ENCODE results near the gene P2RX4.
"Not testable (repeated sequence)": the region's sequence is repeated elsewhere in the genome, so short reads cannot be mapped to it uniquely, and the experiment has no call there.

Gene P2RX4

DNA sequence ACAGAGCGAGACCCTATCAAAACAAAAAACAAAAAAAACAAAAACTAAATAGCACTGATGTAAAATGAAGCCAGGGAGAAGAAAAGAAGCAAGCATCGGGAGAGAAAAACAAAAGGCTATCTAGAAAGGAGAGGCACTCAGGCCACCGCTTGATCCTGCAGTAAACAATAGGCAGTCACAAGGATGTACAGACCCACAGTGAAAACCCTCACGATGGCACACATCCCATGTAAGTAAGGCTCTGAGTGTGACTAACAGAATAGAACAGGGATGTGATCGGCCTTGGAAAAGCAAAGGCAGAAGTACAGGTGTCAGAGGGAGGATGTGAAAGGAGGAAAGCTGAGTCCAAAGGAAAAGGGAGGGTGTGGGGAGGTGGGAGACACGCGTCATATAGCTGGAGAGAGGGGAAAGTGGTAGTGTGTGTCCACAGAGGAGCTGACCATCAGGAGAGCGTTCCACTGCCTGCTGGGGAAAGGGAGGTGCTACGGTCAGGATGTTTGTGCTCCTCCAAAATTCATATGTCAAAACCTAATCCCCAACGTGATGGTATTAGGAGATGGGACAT lies 55.1 kb downstream of the P2RX4 start:
- DNase-seq (ENCODE audit: low read depth in 3 of 3, low spot score in 1 of 3) = no peak

DNA sequence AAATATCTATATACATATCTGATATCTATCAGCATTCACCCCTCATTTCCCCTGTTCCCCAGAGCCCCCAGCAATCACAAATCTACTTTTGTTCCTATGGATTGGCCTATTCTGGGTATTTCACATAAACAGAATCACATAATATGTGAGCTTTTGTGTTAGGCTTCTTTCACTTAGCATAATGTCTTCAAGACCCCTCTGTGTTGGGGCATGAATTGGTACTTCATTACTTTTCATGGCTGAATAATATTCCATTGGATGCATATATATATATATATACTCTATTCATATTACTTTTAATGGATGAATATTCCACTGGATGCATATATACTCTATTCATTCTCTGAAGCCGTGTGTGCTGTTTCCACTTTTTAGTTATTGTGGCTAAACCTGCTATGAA lies 57.9 kb downstream of the P2RX4 start:
- no peak for DNase-seq (ENCODE audit: low read depth in 3 of 3, low spot score in 1 of 3)

DNA sequence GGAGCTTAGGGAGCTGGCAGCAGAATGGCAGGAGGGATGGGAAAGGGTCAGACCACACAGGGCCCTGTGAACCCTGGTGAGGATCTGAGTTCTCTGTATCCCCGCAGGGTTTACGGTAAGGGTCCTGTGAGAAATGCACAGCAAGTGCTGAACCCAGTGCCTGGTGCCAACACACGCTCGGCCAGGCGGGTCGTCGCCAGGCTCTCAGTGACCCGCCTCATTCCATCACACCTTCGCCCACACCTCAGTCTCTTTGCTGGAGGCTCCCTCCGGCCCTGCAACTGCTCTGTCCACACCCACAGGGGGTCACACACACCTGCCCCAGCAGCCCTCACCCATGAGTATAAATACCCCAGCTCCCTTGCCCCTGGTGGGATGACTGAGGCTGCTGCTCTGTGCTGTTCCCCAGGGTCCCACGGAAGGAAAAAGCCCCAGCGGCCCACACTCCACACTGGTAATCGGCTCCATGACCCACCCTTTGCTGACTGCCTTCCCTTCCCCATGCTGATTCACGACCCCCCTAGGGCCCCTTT lies 63.5 kb downstream of the P2RX4 start:
- DNase-seq (ENCODE audit: low read depth in 3 of 3, low spot score in 1 of 3) = no peak

DNA sequence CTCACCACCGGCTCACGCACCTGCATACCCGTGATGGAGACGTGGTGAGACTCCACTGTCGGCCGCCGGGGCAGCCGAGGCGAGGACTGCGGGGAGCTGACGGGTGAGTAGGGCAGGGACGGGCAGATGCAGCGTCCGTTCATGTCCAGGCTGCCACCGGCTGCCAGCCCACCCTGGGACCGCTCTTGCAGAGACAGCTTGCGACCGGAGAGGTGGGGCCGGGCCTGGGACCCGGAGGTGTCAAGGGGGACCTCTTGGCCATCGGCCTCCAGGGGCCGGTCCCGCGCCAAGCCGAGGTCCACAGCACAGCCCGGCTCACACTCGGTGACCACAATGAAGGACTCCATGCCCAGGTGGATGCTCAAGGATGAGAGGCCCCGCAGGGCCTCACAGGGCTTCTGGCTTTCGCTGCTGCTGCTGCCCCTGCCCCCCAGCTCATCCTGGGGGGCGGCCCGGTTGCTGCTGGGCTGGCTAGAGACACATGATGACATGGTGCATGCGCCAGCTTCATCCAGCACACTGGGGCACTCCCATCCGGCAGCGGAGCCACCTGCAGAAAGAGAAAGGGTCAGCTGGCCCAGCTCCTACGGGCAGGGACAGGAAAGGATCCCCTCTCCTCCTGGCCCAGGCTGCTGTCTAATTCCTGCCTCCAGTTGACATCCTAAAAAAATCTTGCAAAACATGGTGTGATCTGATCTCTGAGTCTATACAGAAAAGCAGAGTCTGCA lies 64.3 kb downstream of the P2RX4 start:
- DNase-seq (ENCODE audit: low read depth in 3 of 3, low spot score in 1 of 3) = no peak

DNA sequence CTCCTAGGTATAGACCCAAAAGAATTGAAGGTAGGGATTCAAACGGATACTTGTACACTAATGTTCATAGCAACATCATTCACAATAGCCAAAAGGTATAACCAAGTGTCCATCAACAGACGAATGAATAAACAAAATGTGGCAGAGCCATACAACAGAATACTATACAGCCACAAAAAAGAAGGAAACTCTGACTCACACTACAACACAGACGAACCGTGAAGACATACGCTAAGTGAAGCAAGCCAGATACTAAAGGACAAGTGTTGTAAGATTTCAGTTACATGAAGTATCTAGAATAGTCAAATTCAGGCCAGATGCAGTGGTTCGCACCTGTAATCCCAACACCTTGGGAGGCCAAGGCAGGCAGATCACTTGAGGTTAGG lies 67.4 kb downstream of the P2RX4 start:
- no peak for DNase-seq (ENCODE audit: low read depth in 3 of 3, low spot score in 1 of 3)

DNA sequence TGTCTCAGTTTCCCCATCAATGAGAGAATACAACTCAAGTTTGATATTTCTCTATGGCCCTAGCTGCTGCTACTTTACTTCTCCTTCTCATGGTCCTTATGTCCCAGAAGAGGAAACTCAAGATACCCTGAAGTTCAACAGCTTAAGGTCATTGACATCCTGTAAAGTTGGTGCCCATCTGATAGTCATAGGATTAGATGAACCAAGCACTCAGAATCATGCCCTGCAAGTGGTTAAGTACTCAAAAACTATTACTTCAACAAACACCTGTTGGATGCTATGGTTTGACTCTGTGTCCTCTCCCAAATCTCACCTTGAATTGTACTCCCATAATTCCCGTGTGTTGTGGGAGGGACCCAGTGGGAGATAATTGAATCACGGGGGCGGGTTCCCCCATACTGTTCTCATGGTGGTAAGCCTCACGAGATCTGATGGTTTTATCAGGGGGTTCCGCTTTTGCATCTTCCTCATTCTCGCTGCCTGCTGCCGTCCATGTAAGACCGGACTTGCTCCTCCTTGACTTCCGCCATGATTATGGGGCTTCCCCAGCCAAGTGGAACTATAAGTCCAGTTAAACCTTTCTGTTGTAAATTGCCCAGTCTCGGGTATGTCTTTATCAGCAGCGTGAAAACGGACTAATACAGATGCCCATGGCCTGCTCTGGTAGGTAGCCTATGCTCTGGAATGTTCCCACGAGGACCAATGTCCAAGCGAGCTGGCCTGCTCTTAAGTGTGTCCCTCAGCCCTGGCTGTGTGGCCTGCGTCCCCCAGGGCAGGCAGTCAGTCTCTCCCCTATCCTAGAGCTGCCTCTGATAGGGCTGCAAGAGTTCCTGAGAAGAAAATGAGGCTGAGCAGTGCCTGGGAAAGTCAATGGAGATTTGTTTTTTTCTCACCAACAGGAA lies 68.5 kb downstream of the P2RX4 start:
- no peak for DNase-seq (ENCODE audit: low read depth in 3 of 3, low spot score in 1 of 3)

DNA sequence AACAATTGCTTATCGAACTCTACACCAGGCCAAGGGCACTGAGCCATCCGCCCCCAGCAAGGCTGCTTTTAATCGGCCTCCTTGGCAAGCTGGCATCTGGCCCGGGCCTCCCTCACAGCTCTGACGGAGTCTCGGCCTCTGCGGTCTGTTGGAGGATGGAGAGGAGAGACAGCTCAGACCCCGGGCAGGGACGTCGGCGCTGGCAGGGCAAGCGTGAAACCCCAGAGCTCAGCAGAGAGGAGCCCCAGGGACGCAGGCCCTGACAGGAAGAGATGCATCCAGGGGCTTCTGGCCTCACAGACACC lies 69.1 kb downstream of the P2RX4 start:
- DNase-seq (ENCODE audit: low read depth in 3 of 3, low spot score in 1 of 3) = no peak

DNA sequence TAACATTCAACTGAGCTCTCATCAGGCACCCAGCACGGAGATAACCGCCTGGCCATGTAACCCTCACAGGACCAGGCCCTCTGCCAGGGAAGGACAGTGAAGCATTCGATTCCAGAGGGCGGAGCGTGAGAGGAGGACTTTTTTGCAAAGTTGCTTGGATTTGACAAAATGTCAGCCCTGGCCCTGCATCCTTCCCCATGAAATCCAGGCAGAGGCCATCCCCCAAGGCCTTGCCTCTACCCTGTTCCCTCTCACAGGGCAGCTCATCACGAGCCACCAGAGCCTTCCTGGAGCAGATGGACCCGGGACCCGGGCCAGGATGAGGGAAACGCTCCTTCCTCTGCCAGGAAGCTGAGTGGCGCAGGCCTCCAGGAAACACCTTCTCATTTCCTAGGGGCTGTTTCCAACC lies 69.6 kb downstream of the P2RX4 start:
- DNase-seq (ENCODE audit: low read depth in 3 of 3, low spot score in 1 of 3) = no peak

DNA sequence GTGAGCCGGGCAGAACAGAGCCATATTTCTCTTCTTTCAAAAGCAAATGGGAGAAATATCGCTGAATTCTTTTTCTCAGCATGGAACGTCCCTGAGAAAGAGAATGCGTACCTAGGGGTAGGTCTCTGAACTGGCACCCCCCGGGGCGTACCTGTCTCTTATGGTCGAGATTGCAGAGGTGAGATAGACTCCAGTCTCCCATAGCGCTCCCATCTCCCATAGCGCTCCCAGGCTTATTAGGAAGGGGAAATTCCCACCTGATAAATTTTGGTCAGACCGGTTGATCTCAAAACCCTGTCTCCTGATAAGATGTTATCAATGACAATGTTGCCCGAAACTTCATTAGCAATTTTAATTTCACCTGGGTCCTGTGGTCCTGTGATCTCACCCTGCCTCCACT lies 70.6 kb downstream of the P2RX4 start:
- not testable (repeated sequence) for DNase-seq (ENCODE audit: low read depth in 3 of 3, low spot score in 1 of 3)

DNA sequence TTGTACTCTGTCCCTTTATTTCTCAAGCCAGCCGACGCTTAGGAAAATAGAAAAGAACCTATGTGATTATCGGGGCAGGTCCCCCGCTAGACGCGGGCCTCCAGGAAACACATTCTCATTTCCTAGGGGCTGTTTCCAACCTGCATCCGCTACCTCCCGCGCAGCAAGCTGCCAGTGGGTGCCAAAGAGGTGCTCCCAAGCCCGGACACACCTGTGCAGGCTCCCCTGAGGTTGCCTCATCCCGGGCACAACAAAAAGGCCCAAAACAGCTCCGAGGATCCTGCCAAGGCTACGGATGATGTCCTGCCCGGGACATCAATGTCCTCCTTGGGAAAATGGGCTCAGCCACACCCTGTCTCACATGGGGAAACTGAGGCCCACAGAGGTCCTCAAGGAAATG lies 71.2 kb downstream of the P2RX4 start:
- not testable (repeated sequence) for DNase-seq (ENCODE audit: low read depth in 3 of 3, low spot score in 1 of 3)

DNA sequence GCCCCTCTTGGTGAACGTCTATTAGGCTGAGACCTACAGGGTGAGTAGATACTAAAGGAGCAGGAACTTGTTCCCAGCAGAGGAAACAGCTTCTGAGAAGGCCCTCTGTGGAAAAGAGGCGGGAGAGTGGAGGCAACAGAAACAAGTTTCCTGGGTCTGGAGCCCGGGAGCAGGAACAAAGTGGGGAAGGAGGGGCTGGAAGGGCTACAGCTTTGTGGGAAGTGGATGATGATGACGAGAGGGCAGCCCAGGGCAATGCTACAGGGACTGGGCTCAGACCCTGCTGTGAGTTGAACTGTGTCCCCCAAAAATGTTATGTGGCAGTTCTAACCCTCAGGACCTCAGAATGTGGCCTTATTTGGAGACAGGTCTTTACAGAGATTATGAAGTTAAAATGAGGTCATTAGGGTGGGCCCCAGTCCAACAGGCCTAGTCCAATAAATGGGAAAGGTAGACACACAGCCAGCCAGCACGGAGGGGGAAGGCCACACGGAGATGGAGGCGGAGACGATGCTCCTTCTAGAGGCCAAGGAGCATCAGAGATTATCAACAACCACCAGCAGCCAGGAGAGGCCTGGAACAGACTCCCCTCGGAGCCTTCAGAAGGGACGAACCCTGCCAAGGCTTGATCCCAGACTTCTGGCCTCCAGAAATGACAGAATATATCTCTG lies 72.3 kb downstream of the P2RX4 start:
- no peak for DNase-seq (ENCODE audit: low read depth in 3 of 3, low spot score in 1 of 3)

DNA sequence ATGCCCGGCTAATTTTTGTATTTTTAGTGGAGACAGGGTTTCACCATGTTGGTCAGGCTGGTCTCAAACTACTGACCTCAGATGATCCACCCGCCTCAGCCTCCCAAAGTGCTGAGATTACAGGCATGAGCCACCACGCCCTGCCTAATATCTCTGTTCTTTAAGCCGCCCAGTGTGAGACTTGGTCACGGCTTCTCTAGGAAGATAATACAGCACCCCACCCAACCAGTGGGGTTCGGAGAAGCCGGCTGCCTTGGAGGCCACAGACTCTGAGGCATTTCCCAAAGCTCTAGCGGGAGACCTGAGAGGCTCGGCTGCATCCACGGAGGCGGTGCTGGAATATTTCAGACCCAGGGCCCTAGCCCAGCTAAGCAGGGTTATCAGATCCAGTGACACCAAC lies 73.0 kb downstream of the P2RX4 start:
- DNase-seq (ENCODE audit: low read depth in 3 of 3, low spot score in 1 of 3) = not testable (repeated sequence)

DNA sequence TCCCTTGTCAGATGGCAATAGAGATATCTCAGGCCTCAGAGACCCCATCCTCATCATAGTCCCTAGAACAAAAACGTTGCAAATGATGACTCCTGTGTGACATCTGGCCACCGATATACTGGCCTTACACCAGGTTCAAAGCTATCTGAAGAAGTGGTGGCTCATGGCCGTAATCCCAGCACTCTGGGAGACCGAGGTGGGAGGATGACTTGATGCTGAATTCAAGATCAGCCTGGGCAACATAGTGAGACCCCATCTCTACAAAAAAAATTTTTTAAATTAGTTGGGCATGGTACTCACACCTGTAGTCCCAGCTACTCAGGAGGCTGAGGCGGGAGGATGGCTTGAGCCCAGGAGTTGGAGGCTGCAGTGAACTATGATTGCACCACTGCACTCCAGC lies 73.5 kb downstream of the P2RX4 start:
- no peak for DNase-seq (ENCODE audit: low read depth in 3 of 3, low spot score in 1 of 3)

Data from stimulated activated CD4-positive, alpha-beta T cell treated with anti-CD3 and anti-CD28 coated beads, TNF-alpha, amount 100 ng/mL, for 1 hour (primary cell).